Effector memory CD4-positive, alpha-beta T cell (primary cell): ENCODE data around the gene KATNB1.

ENCODE experiments used
- DNase-seq, 3 donors: peaks; one replicate each; pipeline ENCODE4 v3.0.0-alpha.2; 2020
- H3K27ac ChIP-seq: 2 replicates; pipeline ENCODE4 v1.7.0; 2013; ENCODE audit warnings: mild to moderate bottlenecking, low read length, moderate library complexity; ENCODE audit not compliant: insufficient read depth, poor library complexity, severe bottlenecking
- H3K27me3 ChIP-seq: replicated peaks from 2 replicates; pipeline ENCODE4 v1.7.0; 2013; ENCODE audit warnings: mild to moderate bottlenecking, low read length; ENCODE audit not compliant: insufficient read depth, control insufficient read depth, poor library complexity, severe bottlenecking
- H3K36me3 ChIP-seq: 2 replicates; pipeline ENCODE4 v1.7.0; 2013; ENCODE audit warnings: mild to moderate bottlenecking, low read length, moderate library complexity; ENCODE audit not compliant: control insufficient read depth, insufficient read depth
- H3K4me1 ChIP-seq: 2 replicates; pipeline ENCODE4 v1.7.0; 2013; ENCODE audit warnings: low read length, mild to moderate bottlenecking; ENCODE audit not compliant: control insufficient read depth, insufficient read depth, poor library complexity, severe bottlenecking
- H3K4me3 ChIP-seq: 2 replicates; pipeline ENCODE4 v1.7.0; 2013; ENCODE audit warnings: low read length, low read depth, mild to moderate bottlenecking; ENCODE audit not compliant: insufficient read depth, poor library complexity, severe bottlenecking
- H3K9me3 ChIP-seq: 2 replicates; pipeline ENCODE4 v1.7.0; 2013; ENCODE audit warnings: mild to moderate bottlenecking, low read length, moderate library complexity; ENCODE audit not compliant: control insufficient read depth

KATNB1 gene

DNA sequence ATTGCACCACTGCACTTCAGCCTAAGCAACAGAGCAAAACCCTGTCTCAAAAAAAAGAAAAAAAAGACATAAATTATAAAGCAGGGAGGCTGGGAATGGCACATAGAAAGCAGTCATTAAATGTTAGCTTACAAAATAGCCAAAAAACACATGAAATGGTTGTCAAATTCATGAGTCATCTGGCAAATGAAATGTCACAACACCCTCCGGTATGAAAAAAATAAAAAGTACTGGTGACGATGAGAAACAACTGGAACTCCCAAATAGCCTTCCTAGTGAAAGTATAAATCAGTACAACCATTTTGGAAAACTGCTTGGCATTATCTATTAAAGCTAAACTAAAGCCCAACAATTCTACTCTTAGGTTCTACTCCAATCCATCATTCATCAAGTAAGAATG, 3.5 kb upstream of the KATNB1 start:
- no peaks in the 10 kb centered on the region for H3K9me3 ChIP-seq
- DNase-seq: no peak

DNA sequence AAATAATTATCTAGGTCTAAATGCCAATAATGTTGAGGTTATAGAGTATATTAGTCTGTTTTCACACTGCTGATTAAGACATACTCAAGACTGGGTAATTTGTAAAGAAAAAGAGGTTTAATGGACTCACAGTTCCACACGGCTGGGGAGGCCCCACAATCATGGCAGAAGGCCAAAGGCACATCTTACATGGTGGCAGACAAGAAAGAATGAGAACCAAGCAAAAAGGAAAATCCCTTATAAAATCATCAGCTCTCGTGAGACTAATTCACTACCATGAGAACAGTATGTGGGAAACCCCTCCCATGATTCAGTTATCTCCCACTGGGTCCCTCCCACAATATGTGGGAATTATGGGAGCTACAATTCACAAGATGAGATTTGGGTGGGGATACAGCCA, 2.9 kb upstream of the KATNB1 start:
- H3K9me3 ChIP-seq: no peaks in the 10 kb centered on the region
- H3K27ac ChIP-seq: no peak overlapping the region
- H3K4me1 ChIP-seq: peaks cover 10% of the 10 kb centered on the region
- H3K4me3 ChIP-seq: no peak overlapping the region
- no peaks in the 10 kb centered on the region for H3K36me3 ChIP-seq
- H3K27me3 ChIP-seq: no peaks in the 10 kb centered on the region
- no peak for DNase-seq

More for the DNA sequence above, 3.5 kb upstream of the KATNB1 start:
- no peak overlapping the region for H3K27ac ChIP-seq
- no peak overlapping the region for H3K4me3 ChIP-seq
- peaks cover 9% of the 10 kb centered on the region for H3K4me1 ChIP-seq
- no peaks in the 10 kb centered on the region for H3K36me3 ChIP-seq
- no peaks in the 10 kb centered on the region for H3K27me3 ChIP-seq

GRCh38 chr16:57734308-57734924, 1.2 kb upstream of the KATNB1 start:
- H3K4me3 ChIP-seq: peak overlapping the region; percentile 79
- no peaks in the 10 kb centered on the region for H3K36me3 ChIP-seq
- H3K9me3 ChIP-seq: no peaks in the 10 kb centered on the region
- no peaks in the 10 kb centered on the region for H3K27me3 ChIP-seq
- DNase-seq: no peak
- peak overlapping the region; percentile 73 for H3K27ac ChIP-seq
- peaks cover 10% of the 10 kb centered on the region for H3K4me1 ChIP-seq

GRCh38 chr16:57734925-57735754, 430 bp upstream of the KATNB1 start:
- Histone ChIP-seq H3K9me3 (no peaks in the 10 kb centered on the region), H3K27me3 (no peaks in the 10 kb centered on the region), H3K4me3 (peak overlapping the region; percentile 82), H3K36me3 (no peaks in the 10 kb centered on the region), H3K27ac (peak overlapping the region; percentile 77), H3K4me1 (peaks cover 10% of the 10 kb centered on the region)
- DNase-seq: peak; percentile 95 to 96 (median 95)

DNA sequence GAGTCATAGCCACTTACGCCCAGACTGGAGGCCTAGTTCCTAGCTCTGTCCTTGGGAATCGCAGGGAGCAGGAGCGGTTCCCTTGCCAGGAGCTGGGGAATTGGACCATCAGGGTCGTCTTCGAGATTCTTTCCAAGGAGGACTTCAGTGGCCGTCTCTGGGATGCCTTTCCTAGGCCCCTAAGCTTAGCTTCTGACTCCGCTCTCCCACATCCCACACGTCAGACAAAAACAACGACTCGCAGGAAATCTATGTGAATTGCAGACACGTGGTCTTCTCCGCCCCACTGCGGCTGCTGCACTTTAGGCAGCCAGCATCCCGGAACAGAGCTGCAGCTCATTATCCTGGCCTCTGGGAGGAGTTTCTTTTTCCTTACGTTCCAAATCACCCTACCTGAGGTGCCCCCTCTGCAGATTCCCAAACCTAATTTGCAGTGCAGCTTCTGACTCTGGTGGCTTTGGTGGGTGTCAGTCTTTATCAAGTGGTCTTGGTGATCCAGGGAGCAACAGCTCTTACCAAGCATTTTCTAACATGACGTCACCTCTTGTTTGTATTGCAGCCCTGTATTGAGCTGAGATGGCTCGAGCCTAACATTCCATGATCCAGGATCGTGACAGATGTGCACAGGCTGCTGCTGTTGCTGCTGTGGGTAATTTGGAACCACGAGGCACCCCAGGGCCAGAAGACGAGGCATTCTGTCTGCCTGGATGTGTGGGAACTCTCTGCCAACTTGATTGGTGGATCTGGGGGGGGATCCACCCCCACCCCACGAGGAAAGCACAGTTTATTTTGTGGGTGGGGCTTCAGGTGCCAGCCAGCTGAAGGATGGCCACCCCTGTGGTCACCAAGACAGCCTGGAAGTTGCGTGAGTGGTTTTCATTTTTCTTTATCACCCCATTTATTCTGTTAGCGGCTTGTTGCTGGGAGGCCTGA, 1.1 kb downstream of the KATNB1 start:
- no peaks in the 10 kb centered on the region for H3K27me3 ChIP-seq
- DNase-seq: peak in 2 of 3 donors; percentile 33 to 36
- no peaks in the 10 kb centered on the region for H3K9me3 ChIP-seq

GRCh38 chr16:57738844-57739243, 3.3 kb downstream of the KATNB1 start:
- Histone ChIP-seq H3K9me3 (no peaks in the 10 kb centered on the region), H3K4me1 (peaks cover 10% of the 10 kb centered on the region), H3K27ac (no peak overlapping the region), H3K36me3 (peaks cover 4% of the 10 kb centered on the region), H3K27me3 (no peaks in the 10 kb centered on the region), H3K4me3 (no peak overlapping the region)
- DNase-seq: no peak

More for the DNA sequence above, 1.1 kb downstream of the KATNB1 start:
- no peaks in the 10 kb centered on the region for H3K36me3 ChIP-seq
- H3K4me3 ChIP-seq: peak overlapping the region; percentile 82
- H3K27ac ChIP-seq: peak overlapping the region; percentile 77
- peaks cover 10% of the 10 kb centered on the region for H3K4me1 ChIP-seq

GRCh38 chr16:57739756-57740422, 4.3 kb downstream of the KATNB1 start:
- Histone ChIP-seq H3K4me3 (no peak overlapping the region), H3K4me1 (peaks cover 10% of the 10 kb centered on the region), H3K27me3 (no peaks in the 10 kb centered on the region), H3K9me3 (no peaks in the 10 kb centered on the region), H3K36me3 (peaks cover 4% of the 10 kb centered on the region), H3K27ac (no peak overlapping the region)
- DNase-seq: no peak

DNA sequence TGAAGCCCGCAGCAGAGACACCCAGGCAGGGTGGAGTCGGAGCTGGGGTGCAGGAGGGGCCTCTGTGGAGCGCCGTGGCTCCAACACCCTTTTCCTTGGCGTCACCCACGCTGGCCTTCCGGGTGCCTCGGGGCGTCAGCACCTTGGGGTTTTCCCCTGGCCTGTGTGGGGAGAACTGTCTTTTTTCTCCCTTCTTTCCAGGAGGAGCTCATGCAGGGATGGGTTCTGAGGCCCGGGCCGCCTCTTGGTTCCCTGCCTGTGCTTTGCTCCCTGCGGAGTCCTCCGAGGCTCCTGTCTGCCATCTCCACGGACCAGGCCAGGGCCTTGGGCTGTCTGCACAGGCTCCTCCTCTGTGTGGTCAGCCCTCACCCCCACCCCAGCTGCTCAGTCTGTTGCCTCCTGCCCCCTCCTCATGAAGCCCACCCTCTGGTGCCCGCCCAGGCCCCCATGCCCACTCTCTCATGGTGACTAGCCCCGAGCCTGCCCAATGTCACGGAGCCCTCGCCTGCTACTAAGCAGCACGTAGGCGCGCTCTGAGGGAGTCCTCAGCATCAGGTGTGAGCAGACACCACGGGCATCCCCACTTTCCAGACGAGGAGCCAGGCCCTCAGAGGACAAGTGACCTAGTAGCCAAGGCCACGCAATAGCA, 5.0 kb downstream of the KATNB1 start:
- no peak overlapping the region for H3K27ac ChIP-seq
- H3K4me3 ChIP-seq: no peak overlapping the region
- peaks cover 10% of the 10 kb centered on the region for H3K4me1 ChIP-seq
- no peaks in the 10 kb centered on the region for H3K27me3 ChIP-seq
- peaks cover 4% of the 10 kb centered on the region for H3K36me3 ChIP-seq
- no peaks in the 10 kb centered on the region for H3K9me3 ChIP-seq
- DNase-seq: no peak

DNA sequence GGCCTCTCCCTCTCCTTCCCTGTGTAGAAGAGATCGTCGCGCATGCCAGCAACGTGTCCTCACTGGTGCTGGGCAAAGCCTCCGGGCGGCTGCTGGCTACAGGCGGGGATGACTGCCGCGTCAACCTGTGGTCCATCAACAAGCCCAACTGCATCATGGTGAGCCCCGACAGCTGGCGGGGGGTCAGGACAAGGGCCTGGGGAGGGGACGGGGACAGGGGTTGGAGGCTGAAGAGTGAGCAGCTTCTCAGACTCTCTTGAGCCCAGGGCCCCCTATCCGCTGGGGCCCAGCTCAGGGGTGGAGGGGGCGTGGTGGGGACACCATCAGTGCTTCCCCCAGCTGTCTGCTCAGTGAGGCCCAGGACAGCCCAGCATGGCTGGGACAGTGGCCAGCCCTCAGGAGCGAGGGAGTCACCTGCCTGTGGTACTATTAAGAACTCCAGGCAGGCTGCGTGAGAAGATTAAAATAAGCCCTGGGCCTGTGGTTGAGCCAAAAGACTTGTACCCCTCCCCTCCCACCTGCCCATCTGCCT, 6.2 kb downstream of the KATNB1 start:
- no peaks in the 10 kb centered on the region for H3K27me3 ChIP-seq
- DNase-seq: no peak
- peaks cover 4% of the 10 kb centered on the region for H3K4me1 ChIP-seq
- H3K4me3 ChIP-seq: no peak overlapping the region
- H3K36me3 ChIP-seq: peaks cover 4% of the 10 kb centered on the region
- H3K9me3 ChIP-seq: no peaks in the 10 kb centered on the region
- H3K27ac ChIP-seq: no peak overlapping the region
